ENCODE measurements around the gene USP17L13.
"Not testable (repeated sequence)": the region's sequence is repeated elsewhere in the genome, so short reads cannot be mapped to it uniquely, and the experiment has no call there.

Gene USP17L13

GRCh38 chr4:9267319-9267718 lies 42.6 kb downstream of the USP17L13 start, which contains the start of gene USP17L22:
USP17L22 (plus strand) TSS chr4:9267619; CDS start chr4:9267619, 0 bp downstream.
- not testable (repeated sequence) for H3K4me1 Mint-ChIP-seq (ENCODE audit: low read depth in 2 of 2); DNase-seq; H3K27me3 Mint-ChIP-seq; H3K4me3 Mint-ChIP-seq; H3K27ac Mint-ChIP-seq; ATAC-seq (replicated peaks); H3K36me3 Mint-ChIP-seq (ENCODE audit: insufficient read depth); H3K9me3 Mint-ChIP-seq

GRCh38 chr4:9271719-9272118 lies 47.0 kb downstream of the USP17L13 start:
- not testable (repeated sequence) for H3K36me3 Mint-ChIP-seq (ENCODE audit: insufficient read depth); ATAC-seq (replicated peaks); DNase-seq; H3K27me3 Mint-ChIP-seq; H3K9me3 Mint-ChIP-seq; H3K4me3 Mint-ChIP-seq; H3K4me1 Mint-ChIP-seq (ENCODE audit: low read depth in 2 of 2); H3K27ac Mint-ChIP-seq

Data from effector memory CD8-positive, alpha-beta T cell (primary cell).